Right lobe of liver (tissue), 6 donors: ENCODE measurements around the gene SLC17A7. TPM values are rescaled to one million over a fixed set of nuclear protein-coding genes. Genes with fewer than 3 reads are reported as not detected.
A peak's percentile ranks its signal among the peaks of the same experiment; 100 is the strongest.

Experiments
- ATAC-seq, 4 donors: fragments of 200-7000 bp; cut with Tn5 transposase; one replicate each; pipeline ENCODE4 v1.9.1; 2020; ENCODE audit warnings: mild to moderate bottlenecking in 4 of 4, moderate library complexity in 4 of 4
- DNase-seq, 3 donors: peaks; one replicate each; pipeline ENCODE4 v3.0.0-alpha.2; 2020
- H3K27ac ChIP-seq, 3 donors: fragments of 200-600 bp; one replicate each; pipeline ENCODE4 v1.8.0; 2022
- H3K27me3 ChIP-seq, 2 donors: fragments of 200-600 bp; one replicate each; pipeline ENCODE4 v1.8.0; 2022
- H3K36me3 ChIP-seq, 4 donors: fragments of 200-600 bp; sonication (generic) in 1 of 4; one replicate each; pipeline versions ENCODE4 v1.5.1 to v1.8.0; 2017 to 2022; ENCODE audit warnings: control low read depth in 1 of 4
- H3K4me1 ChIP-seq, 4 donors: fragments of 200-600 bp; sonication (generic) in 1 of 4; one replicate each; pipeline versions ENCODE4 v1.5.1 to v1.8.0; 2017 to 2022; ENCODE audit warnings: control low read depth in 1 of 4
- H3K4me3 ChIP-seq, 3 donors: fragments of 200-600 bp; one replicate each; pipeline ENCODE4 v1.8.0; 2022
- H3K9me3 ChIP-seq, 4 donors: fragments of 200-600 bp; sonication (generic) in 1 of 4; one replicate each; pipeline versions ENCODE4 v1.5.1 to v1.8.0; 2017 to 2022; ENCODE audit warnings: control low read depth in 1 of 4
- CTCF ChIP-seq, 4 donors: fragments of 200-600 bp in 3 of 4; fragments of 450-650 bp in 1 of 4; IDR thresholded peaks; one replicate each; pipeline versions ENCODE4 v1.5.1 to v1.8.0; 2016 to 2022; ENCODE audit warnings: antibody characterized with exemption in 4 of 4, mild to moderate bottlenecking in 2 of 4
- POLR2A ChIP-seq: fragments of 450-650 bp; IDR thresholded peaks from one replicate; pipeline ENCODE4 v1.6.1; 2017; ENCODE audit warnings: antibody characterized with exemption, mild to moderate bottlenecking
- WGBS: methylation state at CpG from one replicate; pipeline ENCODE4 v1.1.6; 2018; ENCODE audit warnings: low coverage, low lambda C conversion rate; ENCODE audit not compliant: insufficient coverage; ENCODE audit errors: missing lambda C conversion rate; 5-methylcytosine and 5-hydroxymethylcytosine counted together
- intact Hi-C, 2 donors: fragments of 100-400 bp; cut with DNase I; formaldehyde crosslinking; loops; one replicate each; pipeline versions ENCODE4 v1.11.2 to v1.14.1; 2022
- total RNA-seq, 6 experiments: library from RNA; depleted of rRNA in 2 of 6; stranded (reverse); fragments of >200 nt in 2 of 6; fragmentation: NEBNext Ultra II Directional in 3 of 6; extraction: Animal tissue kit (Norgen Biotek cat#: 25700) in 3 of 6; gene quantifications; one replicate each; pipeline versions ENCODE4 v1.1.0 to v1.2.4, GENCODE V29; 2016 to 2023
- donor health status: DM: no; HTN: yes; CAD: no.
- donor health status: DM: no; HTN: no; CAD: no.
- donor health status: DM: no; HTN: no; CAD: no.
- donor health status: DM: no; HTN: yes; CAD: no.
- donor health status: DM: no; HTN: yes; CAD: no.

The SLC17A7 gene
- total RNA-seq, 6 experiments from 2014 or later = 0.13 TPM; not detected in 5

- ATAC-seq = no peak
Observed at GRCh38 chr19:49389406-49389805, 51.9 kb downstream of the SLC17A7 start.

GRCh38 chr19:49387936-49388372 is 53.4 kb downstream of the SLC17A7 start, which contains the start of gene KASH5:
Gene KASH5 (plus strand): TSS chr19:49388249. CDS start chr19:49390884, 2,635 bp downstream.
- no peaks in the 10 kb centered on the region for H3K9me3 ChIP-seq
- no peaks in the 10 kb centered on the region for H3K4me1 ChIP-seq
- H3K27me3 ChIP-seq = no peaks in the 10 kb centered on the region
- WGBS = 52% methylated on average over 22 of the region's 40 CpGs
- H3K27ac ChIP-seq = no peak within 1 kb of the TSS
- peak; percentile 67 to 85 (median 82) for ATAC-seq
- intact Hi-C loops = no loop called here
- H3K36me3 ChIP-seq = no peaks in the 10 kb centered on the region
- DNase-seq = peak; percentile 84 to 92 (median 90)
- no peak for TF ChIP-seq POLR2A
- TF ChIP-seq CTCF (IDR thresholded peaks at IDR 0.05) = no peak
- H3K4me3 ChIP-seq = peak within 1 kb of the TSS in 2 of 3 donors; percentile 39 to 43

More at GRCh38 chr19:49389406-49389805, 51.9 kb downstream of the SLC17A7 start:
- H3K27me3 ChIP-seq = no peaks in the 10 kb centered on the region
- no peaks in the 10 kb centered on the region for H3K36me3 ChIP-seq
- intact Hi-C loops = no loop called here
- WGBS = 85% methylated on average over 6 of the region's 20 CpGs
- H3K4me3 ChIP-seq = no peak overlapping the region
- H3K27ac ChIP-seq = no peak overlapping the region
- H3K4me1 ChIP-seq = no peaks in the 10 kb centered on the region
- no peak for DNase-seq
- H3K9me3 ChIP-seq = no peaks in the 10 kb centered on the region
- TF ChIP-seq CTCF (IDR thresholded peaks at IDR 0.05) = no peak
- TF ChIP-seq POLR2A = no peak

GRCh38 chr19:49383599-49383998 is 57.7 kb downstream of the SLC17A7 start:
- Histone ChIP-seq H3K27me3 (no peaks in the 10 kb centered on the region), H3K27ac (no peak overlapping the region), H3K4me3 (no peak overlapping the region), H3K9me3 (peaks cover 0 to 3% (median 0%) of the 10 kb centered on the region in 4 donors), H3K4me1 (no peaks in the 10 kb centered on the region), H3K36me3 (no peaks in the 10 kb centered on the region)
- DNase-seq = no peak
- ATAC-seq = no peak
- intact Hi-C loops = no loop called here
- WGBS = 0% methylated on average over 1 of the region's 1 CpG
- TF ChIP-seq POLR2A (no peak), CTCF (IDR thresholded peaks at IDR 0.05) (no peak)

GRCh38 chr19:49382639-49383038 is 58.7 kb downstream of the SLC17A7 start:
- ATAC-seq = no peak
- no peak for DNase-seq
- 78% methylated on average over 5 of the region's 5 CpGs for WGBS

More at GRCh38 chr19:49382639-49383038, 58.7 kb downstream of the SLC17A7 start:
- Histone ChIP-seq H3K27me3 (no peaks in the 10 kb centered on the region), H3K9me3 (peaks cover 0 to 3% (median 0%) of the 10 kb centered on the region in 4 donors), H3K4me1 (no peaks in the 10 kb centered on the region), H3K4me3 (no peak overlapping the region), H3K27ac (no peak overlapping the region), H3K36me3 (no peaks in the 10 kb centered on the region)
- intact Hi-C loops = no loop called here
- TF ChIP-seq POLR2A = no peak
- TF ChIP-seq CTCF (IDR thresholded peaks at IDR 0.05) = no peak
